K562 (cell line): ENCODE data around the gene PCDH9. TPM values are rescaled to one million over a fixed set of nuclear protein-coding genes. Genes with fewer than 3 reads are reported as not detected.

Experiments used
- ATAC-seq: fragments of 200-7000 bp; cut with Tn5 transposase; 3 replicates; pipeline ENCODE4 v1.9.1; 2020; ENCODE audit warnings: moderate library complexity
- BruUV-seq: library from RNA; stranded (reverse); fragments of 400-500 nt; replicated peaks from 2 replicates; lab custom pipeline; 2021; lab: Mats Ljungman, UMichigan
- CTCF ChIA-PET: fragments of 300-600 bp; formaldehyde crosslinking; extraction: SDS; loops from one replicate; lab custom pipeline; 2021; ENCODE audit warnings: low intra/inter-chr PET ratio; lab: Yijun Ruan, JAX
- POLR2A ChIA-PET: fragments of 300-600, 350-650 bp; sonication (Branson Sonifier 250); formaldehyde crosslinking; extraction: SDS; loops from one replicate; lab custom pipeline; 2021; ENCODE audit warnings: antibody characterized with exemption, inconsistent platforms; lab: Yijun Ruan, JAX
- DNase-seq, 4 experiments: peaks; one replicate each; pipeline versions ENCODE4 v3.0.0 to v3.0.0-alpha.2; 2011 to 2018; ENCODE audit warnings: low spot score in 3 of 4, mixed read lengths in 3 of 4; ENCODE audit errors: extremely low read depth in 1 of 4
- FAIRE-seq: peaks from 2 replicates; lab custom pipeline; 2011; peaks lifted over from hg19 to GRCh38; lab: Jason Lieb, UNC
- H2AFZ ChIP-seq: 2 replicates; pipeline ENCODE4 v1.6.0; 2011; ENCODE audit warnings: low read depth, low read length, control low read depth, inconsistent platforms
- H3K27ac ChIP-seq: fragments of 200-600 bp; 3 replicates; pipeline ENCODE4 v1.8.0; 2011; ENCODE audit warnings: low read depth, mild to moderate bottlenecking, control low read depth, inconsistent platforms, low read length, moderate library complexity, mixed read lengths; ENCODE audit errors: extremely low read depth
- H3K27me3 ChIP-seq, 2 experiments: fragments of 300-600 bp in 1 of 2; 2 replicates in 1 of 2; 3 replicates in 1 of 2; pipeline versions ENCODE4 v1.6.0 to v1.8.0; 2011; ENCODE audit warnings: inconsistent platforms in 2 of 2, low read length in 2 of 2, mild to moderate bottlenecking in 1 of 2, mixed read lengths in 1 of 2, moderate library complexity in 1 of 2; ENCODE audit not compliant: control insufficient read depth in 2 of 2, insufficient read depth in 2 of 2
- H3K36me3 ChIP-seq: fragments of 300-600 bp; 3 replicates; pipeline ENCODE4 v1.8.0; 2011; ENCODE audit warnings: mild to moderate bottlenecking, low read length, inconsistent platforms; ENCODE audit not compliant: control insufficient read depth, insufficient read depth
- H3K4me1 ChIP-seq, 2 experiments: fragments of 200-600 bp in 1 of 2; replicated peaks in 1 of 2; 2 replicates in 1 of 2; 3 replicates in 1 of 2; pipeline versions ENCODE4 v1.5.1 to v1.8.0; 2011; ENCODE audit warnings: inconsistent platforms in 2 of 2, low read length in 2 of 2, mild to moderate bottlenecking in 1 of 2, mixed read lengths in 1 of 2, moderate library complexity in 1 of 2; ENCODE audit not compliant: control insufficient read depth in 2 of 2, insufficient read depth in 2 of 2
- H3K4me2 ChIP-seq: 2 replicates; pipeline ENCODE4 v1.6.1; 2011; ENCODE audit warnings: low read length, control low read depth, inconsistent platforms, mixed read lengths; ENCODE audit not compliant: insufficient read depth
- H3K4me3 ChIP-seq: fragments of 200-600 bp; sonication (generic), shearing (Covaris generic); 2 replicates; pipeline ENCODE4 v1.5.1; 2016; ENCODE audit warnings: control low read depth, inconsistent platforms
- H3K79me2 ChIP-seq: fragments of 200-600 bp; 3 replicates; pipeline ENCODE4 v1.8.0; 2011; ENCODE audit warnings: low read length, inconsistent platforms; ENCODE audit not compliant: control insufficient read depth, insufficient read depth
- H3K9ac ChIP-seq, 2 experiments: 2 replicates each; pipeline versions ENCODE4 v1.6.0 to v1.6.1; 2011; ENCODE audit warnings: low read depth in 2 of 2, low read length in 2 of 2, control low read depth in 1 of 2, inconsistent platforms in 1 of 2, mild to moderate bottlenecking in 1 of 2, mixed read lengths in 1 of 2; ENCODE audit not compliant: insufficient read depth in 1 of 2
- H3K9me1 ChIP-seq: one replicate; pipeline ENCODE4 v1.6.0; 2011; ENCODE audit warnings: inconsistent platforms, mild to moderate bottlenecking, low read length, moderate library complexity; ENCODE audit not compliant: control insufficient read depth, insufficient read depth
- H3K9me3 ChIP-seq: replicated peaks from 2 replicates; pipeline ENCODE4 v1.5.1; 2011; ENCODE audit warnings: low read depth, low read length, inconsistent platforms; ENCODE audit not compliant: control insufficient read depth, insufficient read depth
- H4K20me1 ChIP-seq: replicated peaks from 2 replicates; pipeline ENCODE4 v1.6.1; 2011; ENCODE audit warnings: low read length, inconsistent platforms, mixed read lengths; ENCODE audit not compliant: control insufficient read depth, insufficient read depth
- DNMT1 ChIP-seq: fragments of 450-650 bp; IDR thresholded peaks from 2 replicates; pipeline ENCODE4 v1.6.1; 2016; ENCODE audit warnings: antibody characterized with exemption, mild to moderate bottlenecking
- MTF1 ChIP-seq: fragments of 250-450 bp; sonication (Bioruptor Pico); IDR thresholded peaks from 2 replicates; pipeline ENCODE4 v1.9.0; 2021; ENCODE audit warnings: moderate library complexity, mild to moderate bottlenecking, inconsistent platforms, borderline replicate concordance
- RREB1 ChIP-seq: fragments of 250-450 bp; sonication (Bioruptor Pico); IDR thresholded peaks from 2 replicates; pipeline ENCODE4 v1.4.0; 2020
- TEAD2 ChIP-seq: fragments of 450-650 bp; IDR thresholded peaks from 2 replicates; pipeline ENCODE4 v1.6.1; 2016; ENCODE audit warnings: missing genetic modification characterization, control low read depth, missing compliant biosample characterization
- WGBS: fragments of 100-300 bp; shearing (Covaris generic); methylation state at CpG from one replicate; pipeline ENCODE4 v1.1.6; 2016; ENCODE audit warnings: low coverage, mixed read lengths; ENCODE audit not compliant: insufficient coverage; ENCODE audit errors: missing lambda C conversion rate; 5-methylcytosine and 5-hydroxymethylcytosine counted together
- in situ Hi-C: fragments of 300-500 bp; cut with MboI; formaldehyde crosslinking; loops from 4 replicates; pipeline ENCODE4 v1.15.0; 2018; ENCODE audit warnings: inconsistent platforms, mixed read lengths
- intact Hi-C: fragments of 100-400 bp; cut with micrococcal nuclease; formaldehyde crosslinking; loops from 2 replicates; pipeline ENCODE4 v1.14.2; 2022
- polyA plus RNA-seq, 8 experiments: library from polyadenylated mRNA; depleted of rRNA in 4 of 8; stranded (reverse) in 5 of 8; unstranded in 3 of 8; fragments of >200 nt; fragmentation: Nextera tagmentation in 2 of 8; fragmentation: Illumina TruSeq in 1 of 8; extraction: Ambion mirVana in 2 of 8; extraction: Trizol in 1 of 8; gene quantifications; 2 replicates each; pipeline versions ENCODE4 v1.2.1 to v1.2.3, GENCODE V29; 2011 to 2014; ENCODE audit warnings: inconsistent platforms in 1 of 8, missing spikeins in 1 of 8
- total RNA-seq, 7 experiments: library from RNA; depleted of rRNA in 6 of 7; stranded (reverse); fragments of >200 nt in 6 of 7; fragmentation: Illumina TruSeq in 2 of 7; extraction: Trizol in 2 of 7; gene quantifications; 2 replicates each; pipeline versions ENCODE4 v1.2.1 to v1.2.3, GENCODE V29; 2011 to 2021; ENCODE audit warnings: low replicate concordance in 1 of 7

PCDH9 gene
- total and polyA plus RNA-seq, 9 of the 15 experiments (the other 6 are each of a cell fraction or from before 2014, with no cell fraction given), result 1.1 to 6.7 (median 4.9) TPM

- H4K20me1 ChIP-seq, result no peaks in the 10 kb centered on the region
- CTCF ChIA-PET, result no interaction called here
- H3K36me3 ChIP-seq, result no peaks in the 10 kb centered on the region
- H2AFZ ChIP-seq, result no peak overlapping the region
- no peaks in the 10 kb centered on the region for H3K4me1 ChIP-seq
- no peak for DNase-seq
- POLR2A ChIA-PET, result no interaction called here
- no peak overlapping the region for H3K9ac ChIP-seq
- intact Hi-C loops (no loop called here), in situ Hi-C loops (no loop called here)
- no peaks in the 10 kb centered on the region for H3K9me1 ChIP-seq
- no peaks in the 10 kb centered on the region for H3K79me2 ChIP-seq
- H3K27ac ChIP-seq, result no peak overlapping the region
- TF ChIP-seq MTF1 (no peak), DNMT1 (no peak), TEAD2 (tag) (no peak), RREB1 (CRISPR knock-in tag) (no peak)
- ATAC-seq, result no peak
- no peaks in the 10 kb centered on the region for H3K9me3 ChIP-seq
- no TSS peak for BruUV-seq
- FAIRE-seq, result no peak
- no peak overlapping the region for H3K4me3 ChIP-seq
- H3K4me2 ChIP-seq, result no peak overlapping the region
- no peaks in the 10 kb centered on the region for H3K27me3 ChIP-seq
- WGBS, result 44% methylated on average over 7 of the region's 7 CpGs
These were observed 723.9 kb downstream of the PCDH9 start for GRCh38 chr13:66506051-66506777.
